HG02840 (cell line): ENCODE results near the gene PILRB.

Experiments used
- ATAC-seq: cut with Tn5 transposase; IDR thresholded peaks from one replicate; pipeline ENCODE4 v1.9.1; 2021; ENCODE audit warnings: mild to moderate bottlenecking, moderate library complexity, moderate number of reproducible peaks; ENCODE audit not compliant: unreplicated experiment, low FRiP score

The PILRB gene

DNA sequence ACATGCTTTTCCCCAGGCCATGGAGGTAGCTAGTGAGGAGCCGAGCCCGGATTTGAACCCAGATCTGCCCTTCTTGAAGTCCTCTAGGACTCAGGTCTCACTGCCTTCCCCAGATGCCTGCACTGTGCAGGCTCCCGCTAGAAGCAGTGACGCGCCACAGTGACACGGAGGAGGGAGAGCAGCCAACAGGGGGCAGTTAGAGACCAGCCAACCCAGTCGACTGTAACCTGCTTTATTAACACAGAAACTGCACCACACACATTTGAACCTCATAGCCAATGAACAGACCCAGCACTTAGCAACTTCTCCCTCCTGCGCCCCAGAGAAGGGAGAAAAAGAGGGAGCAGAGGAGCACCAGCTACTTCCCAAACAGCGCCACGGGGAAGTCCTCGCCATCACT, 42.7 kb downstream of the PILRB start:
- no peak for ATAC-seq

DNA sequence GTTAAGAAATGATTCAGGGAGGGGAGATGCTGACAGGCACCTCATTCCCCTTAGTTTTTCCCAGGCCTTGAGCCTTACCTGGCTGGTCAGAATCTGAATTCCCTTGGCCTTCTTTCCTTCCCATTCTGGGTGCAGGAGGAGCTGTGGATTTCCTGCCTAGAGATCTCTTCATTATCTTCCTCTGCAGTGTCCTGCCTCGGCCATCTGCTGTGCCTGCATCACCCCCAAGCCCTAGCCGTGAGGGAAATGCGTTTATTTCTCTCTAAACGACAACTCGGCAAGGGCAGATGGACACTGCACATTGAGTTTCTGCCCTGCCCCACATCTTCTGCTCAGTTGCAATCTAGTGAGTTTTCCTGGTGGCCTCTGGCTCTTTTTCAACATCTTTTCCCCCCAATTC, 43.9 kb downstream of the PILRB start:
- no peak for ATAC-seq

DNA sequence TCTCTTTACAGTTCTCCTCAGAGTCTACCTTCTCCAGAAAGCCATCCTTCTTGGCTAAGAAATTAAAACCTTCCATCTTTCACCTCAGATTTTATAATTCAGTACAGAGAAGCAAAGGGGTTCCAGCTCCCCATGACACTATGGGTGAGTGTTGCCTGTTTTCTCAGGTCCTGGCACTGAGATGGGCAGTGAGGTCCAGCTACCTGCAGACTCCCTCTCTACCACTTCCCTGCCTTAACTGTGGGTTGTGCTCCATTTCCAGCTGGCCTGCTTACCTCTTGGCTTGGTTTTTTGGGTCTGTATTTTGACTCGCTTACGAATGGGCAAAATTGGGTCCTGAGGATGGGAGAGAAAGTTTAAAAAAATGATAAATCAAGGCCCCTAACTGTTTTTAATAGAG, 44.3 kb downstream of the PILRB start:
- no peak for ATAC-seq

DNA sequence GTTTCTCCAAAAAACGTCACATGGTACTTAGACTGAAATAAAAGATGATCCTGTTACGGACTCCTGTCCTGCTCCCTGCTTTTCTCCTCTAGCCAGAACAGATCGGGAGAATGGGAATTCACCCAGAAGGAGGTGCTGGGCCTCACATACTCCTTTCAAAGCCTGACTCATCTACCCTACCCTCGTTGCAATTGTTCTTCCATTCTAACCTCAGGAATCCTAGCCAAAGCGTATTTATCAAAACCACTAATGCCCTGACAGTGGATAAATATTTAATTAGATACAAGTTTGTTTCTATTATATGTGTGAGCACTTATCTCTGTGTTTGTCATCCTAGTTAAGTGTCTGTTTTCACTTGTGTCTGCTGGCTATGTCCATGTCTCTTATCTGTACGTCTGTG, 48.9 kb downstream of the PILRB start:
- ATAC-seq: no peak

DNA sequence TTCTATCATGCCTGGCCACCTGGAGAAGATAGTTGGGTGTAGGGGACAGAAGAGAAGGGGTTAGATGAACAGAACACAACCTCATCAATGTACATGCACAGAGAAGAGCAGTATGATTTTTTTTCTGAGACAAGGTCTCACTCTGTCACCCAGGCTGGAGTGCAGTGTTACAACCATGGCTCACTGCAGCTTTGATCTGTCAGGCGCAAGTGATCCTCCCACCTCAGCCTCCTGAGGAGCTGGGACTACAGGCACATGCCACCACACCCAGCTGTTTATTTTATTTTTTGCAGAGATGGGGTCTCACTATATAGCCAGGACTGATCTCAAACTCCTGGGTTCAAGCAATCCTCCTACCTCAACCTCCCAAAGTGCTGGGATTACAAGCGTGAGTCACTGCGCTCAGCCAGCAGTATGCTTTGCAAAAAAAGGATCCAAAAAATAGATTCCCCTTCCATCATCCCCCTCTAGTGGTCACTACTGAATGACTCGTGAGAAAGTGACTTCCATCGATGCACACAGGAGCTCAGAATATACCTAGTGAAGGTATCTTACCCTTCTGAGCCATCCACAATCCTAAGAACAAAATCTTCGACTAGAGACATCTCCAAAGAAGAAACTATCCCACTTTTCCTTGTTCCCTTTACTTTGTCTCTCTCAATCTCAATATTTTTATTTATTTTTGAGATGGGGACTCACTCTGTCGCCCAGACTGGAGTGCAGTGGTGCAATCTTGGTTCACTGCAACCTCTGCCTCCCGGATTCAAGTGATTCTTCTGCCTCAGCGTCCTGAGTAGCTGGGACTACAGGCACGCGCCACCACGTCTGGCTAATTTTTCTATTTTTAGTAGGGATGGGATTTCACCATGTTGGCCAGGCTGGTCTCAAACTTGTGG, 49.6 kb downstream of the PILRB start:
- no peak for ATAC-seq

DNA sequence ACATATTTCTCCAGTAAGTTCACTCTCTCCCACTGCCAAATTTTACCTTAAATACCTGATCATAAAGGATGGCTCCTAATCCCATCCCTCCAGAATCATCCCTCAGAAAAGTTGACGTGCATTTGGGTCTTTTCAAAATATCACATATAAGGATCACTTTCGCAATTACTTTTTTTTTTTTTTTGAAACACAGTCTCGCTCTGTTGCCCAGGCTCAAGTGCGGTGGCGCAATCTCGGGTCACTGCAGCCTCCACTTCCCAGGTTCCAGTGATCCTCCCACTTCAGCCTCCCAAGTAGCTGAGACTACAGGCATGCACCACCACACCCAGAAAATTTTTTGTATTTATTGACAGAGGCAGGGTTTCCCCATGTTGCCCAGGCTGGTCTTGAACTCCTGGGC, 53.2 kb downstream of the PILRB start:
- ATAC-seq: no peak

DNA sequence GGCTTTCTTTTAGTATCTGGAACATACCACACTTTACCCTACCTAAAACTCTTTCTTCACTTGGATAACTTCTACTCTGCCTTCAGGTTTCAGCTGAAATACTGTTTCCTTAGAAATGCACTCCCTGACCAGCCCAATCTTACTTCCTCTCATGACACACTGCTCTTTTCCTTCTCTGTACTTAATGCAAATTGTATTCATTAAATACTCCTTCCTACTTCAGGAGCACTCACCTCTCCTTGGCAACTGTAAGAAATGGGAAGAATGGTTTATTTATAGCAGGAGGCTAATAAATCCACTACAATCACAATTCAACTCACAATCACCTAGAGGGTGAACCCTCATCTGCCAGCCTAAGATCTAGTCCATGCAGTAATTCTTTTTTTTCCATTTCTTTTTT, 55.4 kb downstream of the PILRB start:
- ATAC-seq: no peak

DNA sequence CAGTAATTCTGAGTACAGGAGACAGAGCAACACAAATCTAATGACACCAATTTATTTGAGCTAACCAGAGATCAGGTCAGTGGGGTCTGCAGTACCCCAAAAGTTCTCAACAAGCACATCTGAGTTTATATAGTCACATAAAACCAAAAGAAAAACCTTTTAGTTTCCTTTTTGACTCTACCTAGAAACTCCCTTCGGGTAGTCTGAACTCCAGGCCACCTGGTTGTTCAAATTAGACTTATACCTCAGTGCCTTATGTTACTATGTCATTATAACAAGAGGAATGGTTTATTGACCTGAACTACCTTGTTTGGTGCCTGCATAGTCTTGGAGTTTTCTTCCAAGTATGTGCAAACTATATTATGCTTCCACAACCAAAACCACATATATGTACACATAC, 56.0 kb downstream of the PILRB start:
- no peak for ATAC-seq

DNA sequence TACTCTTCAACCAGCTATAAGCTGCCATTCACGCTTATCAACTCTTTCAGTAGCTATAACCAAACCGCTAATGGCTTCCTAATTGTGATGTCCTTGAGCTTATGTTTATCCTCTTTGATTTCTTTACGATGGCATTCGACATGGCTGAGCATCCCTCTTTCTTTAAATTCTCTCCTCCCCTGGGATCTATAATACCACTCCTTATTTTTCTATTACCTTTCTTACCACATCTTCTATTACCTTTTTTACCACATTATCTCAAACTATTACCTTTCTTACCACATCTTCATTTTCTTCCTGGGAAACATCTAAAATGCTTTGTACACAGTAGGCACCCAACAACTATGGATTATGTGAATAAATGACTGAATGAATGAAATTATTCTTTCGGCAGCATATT, 57.5 kb downstream of the PILRB start:
- no peak for ATAC-seq
